Smooth muscle cell (in vitro differentiated cells): ENCODE data around the gene NACA2. TPM values are rescaled to one million over a fixed set of nuclear protein-coding genes. Genes with fewer than 3 reads are reported as not detected.

Source experiments
- polyA plus RNA-seq: library from polyadenylated mRNA; unstranded; fragments of >200 nt; fragmentation: Nextera tagmentation; extraction: Ambion mirVana; gene quantifications from 2 replicates; pipeline ENCODE4 v1.2.1, GENCODE V29; 2016
- total RNA-seq: library from RNA; depleted of rRNA; stranded (reverse); fragments of >200 nt; gene quantifications from 2 replicates; pipeline ENCODE4 v1.2.3, GENCODE V29; 2014

NACA2 gene
- total and polyA plus RNA-seq, 2 experiments from 2014 or later = not detected

Other genes starting within 250 kb of the NACA2 start
- gene TBX2, start 191.4 kb downstream of the NACA2 start, total RNA-seq = 40.0 and 46.7 TPM in 2 replicates
- gene TBX2, start 191.4 kb downstream of the NACA2 start, polyA plus RNA-seq = 96.5 and 146 TPM in 2 replicates
- 14.1 and 15.4 TPM in 2 replicates for gene TBX4, start 138.8 kb downstream of the NACA2 start, total RNA-seq
- gene TBX4, start 138.8 kb downstream of the NACA2 start, polyA plus RNA-seq = 14.6 and 22.7 TPM in 2 replicates